Measurements from ENCODE around the gene MYO3B. TPM values are rescaled to one million over a fixed set of nuclear protein-coding genes. Genes with fewer than 3 reads are reported as not detected.

Gene MYO3B
- total RNA-seq, 4 donors from 2014 or later, result 0.48 TPM; not detected in 3

GRCh38 chr2:170206246-170206645 lies 28.3 kb downstream of the MYO3B start:
- H3K4me1 ChIP-seq, result no peaks in the 10 kb centered on the region
- H3K27me3 ChIP-seq, result no peaks in the 10 kb centered on the region
- in situ Hi-C loops (cut with MboI; ENCODE audit: low pct_ligation_motif_present in 1 of 4, low pct_unique_long_range_greater_than_20kb in 1 of 4, low sequenced_read_pairs in 3 of 4), result no loop called here
- WGBS, 2 donors (ENCODE audit: low coverage in 1 of 2), result 60% methylated on average over 1 of the region's 1 CpG; no CpG with 5 or more reads in 1 of the 2 donors
- no peak for TF ChIP-seq POLR2A (IDR thresholded peaks at IDR 0.05)
- TF ChIP-seq EP300 (IDR thresholded peaks at IDR 0.05; ENCODE audit: low read depth), result no peak
- TF ChIP-seq CTCF (IDR thresholded peaks at IDR 0.05), result no peak
- no peak for TF ChIP-seq POLR2AphosphoS5 (IDR thresholded peaks at IDR 0.05)
- intact Hi-C loops (cut with DNase I; ENCODE audit: low total_unique reads), result no loop called here
- H3K9me3 ChIP-seq, result no peaks in the 10 kb centered on the region
- DNase-seq, result no peak
- no peak overlapping the region for H3K27ac ChIP-seq
- no peak overlapping the region for H3K4me3 ChIP-seq
- H3K36me3 ChIP-seq, result no peaks in the 10 kb centered on the region

GRCh38 chr2:170206805-170207407 lies 29.0 kb downstream of the MYO3B start:
- Histone ChIP-seq H3K36me3 (no peaks in the 10 kb centered on the region), H3K9me3 (no peaks in the 10 kb centered on the region), H3K27ac (no peak overlapping the region), H3K4me3 (no peak overlapping the region), H3K27me3 (no peaks in the 10 kb centered on the region), H3K4me1 (no peaks in the 10 kb centered on the region)
- TF ChIP-seq CTCF (IDR thresholded peaks at IDR 0.05) (no peak), POLR2A (IDR thresholded peaks at IDR 0.05) (no peak), POLR2AphosphoS5 (IDR thresholded peaks at IDR 0.05) (no peak), EP300 (IDR thresholded peaks at IDR 0.05; ENCODE audit: low read depth) (no peak)
- in situ Hi-C loops (cut with MboI; ENCODE audit: low pct_ligation_motif_present in 1 of 4, low pct_unique_long_range_greater_than_20kb in 1 of 4, low sequenced_read_pairs in 3 of 4) (no loop called here), intact Hi-C loops (cut with DNase I; ENCODE audit: low total_unique reads) (no loop called here)
- WGBS, 2 donors (ENCODE audit: low coverage in 1 of 2), result 71 to 78% methylated on average over 3 of the region's 3 CpGs
- no peak for DNase-seq

- Histone ChIP-seq H3K4me3 (no peak overlapping the region), H3K4me1 (no peaks in the 10 kb centered on the region), H3K36me3 (no peaks in the 10 kb centered on the region), H3K27me3 (no peaks in the 10 kb centered on the region), H3K9me3 (no peaks in the 10 kb centered on the region), H3K27ac (no peak overlapping the region)
- intact Hi-C loops (cut with DNase I; ENCODE audit: low total_unique reads), result no loop called here
- 70% methylated on average over 4 of the region's 4 CpGs; no CpG with 5 or more reads in 1 of the 2 donors for WGBS, 2 donors (ENCODE audit: low coverage in 1 of 2)
- DNase-seq, result no peak
- TF ChIP-seq CTCF (IDR thresholded peaks at IDR 0.05) (no peak), EP300 (IDR thresholded peaks at IDR 0.05; ENCODE audit: low read depth) (no peak), POLR2AphosphoS5 (IDR thresholded peaks at IDR 0.05) (no peak), POLR2A (IDR thresholded peaks at IDR 0.05) (no peak)
- in situ Hi-C loops (cut with MboI; ENCODE audit: low pct_ligation_motif_present in 1 of 4, low pct_unique_long_range_greater_than_20kb in 1 of 4, low sequenced_read_pairs in 3 of 4), result no loop called here
These were observed 30.0 kb downstream of the MYO3B start for GRCh38 chr2:170207901-170208300.

GRCh38 chr2:170208967-170209366 lies 31.0 kb downstream of the MYO3B start:
- in situ Hi-C loops (cut with MboI; ENCODE audit: low pct_ligation_motif_present in 1 of 4, low pct_unique_long_range_greater_than_20kb in 1 of 4, low sequenced_read_pairs in 3 of 4) (no loop called here), intact Hi-C loops (cut with DNase I; ENCODE audit: low total_unique reads) (no loop called here)
- no peaks in the 10 kb centered on the region for H3K9me3 ChIP-seq
- H3K36me3 ChIP-seq, result no peaks in the 10 kb centered on the region
- no peak overlapping the region for H3K27ac ChIP-seq
- DNase-seq, result no peak
- no peaks in the 10 kb centered on the region for H3K27me3 ChIP-seq
- WGBS, 2 donors (ENCODE audit: low coverage in 1 of 2), result 64 to 76% methylated on average over 2 of the region's 2 CpGs
- TF ChIP-seq EP300 (IDR thresholded peaks at IDR 0.05; ENCODE audit: low read depth), result no peak
- no peak for TF ChIP-seq POLR2A (IDR thresholded peaks at IDR 0.05)
- TF ChIP-seq CTCF (IDR thresholded peaks at IDR 0.05), result no peak
- no peak for TF ChIP-seq POLR2AphosphoS5 (IDR thresholded peaks at IDR 0.05)
- H3K4me1 ChIP-seq, result no peaks in the 10 kb centered on the region
- no peak overlapping the region for H3K4me3 ChIP-seq
